HepG2 (cell line): ENCODE data around the gene CALD1. TPM values are rescaled to one million over a fixed set of nuclear protein-coding genes. Genes with fewer than 3 reads are reported as not detected.

Experiments used
- AFF4 ChIP-seq: sonication (generic); formaldehyde crosslinking; IDR thresholded peaks from 2 replicates; pipeline ENCODE4 v1.4.0; 2020; ENCODE audit warnings: missing genetic modification reagents
- ATRX ChIP-seq: sonication (generic); formaldehyde crosslinking; IDR thresholded peaks from 2 replicates; pipeline ENCODE4 v1.4.0; 2020; ENCODE audit warnings: missing genetic modification reagents, borderline replicate concordance
- CBFB ChIP-seq: sonication (generic); formaldehyde crosslinking; IDR thresholded peaks from 2 replicates; pipeline ENCODE4 v1.4.0; 2020; ENCODE audit warnings: missing genetic modification reagents
- FOXJ3 ChIP-seq: sonication (generic); formaldehyde crosslinking; IDR thresholded peaks from 2 replicates; pipeline ENCODE4 v1.4.0; 2020; ENCODE audit warnings: missing genetic modification reagents, mild to moderate bottlenecking, borderline replicate concordance
- KLF13 ChIP-seq: sonication (generic); formaldehyde crosslinking; IDR thresholded peaks from 2 replicates; pipeline ENCODE4 v1.4.0; 2020; ENCODE audit warnings: mild to moderate bottlenecking, missing genetic modification reagents
- NFE2 ChIP-seq: sonication (generic); formaldehyde crosslinking; IDR thresholded peaks from 2 replicates; pipeline ENCODE4 v1.4.0; 2020; ENCODE audit warnings: missing genetic modification reagents
- PLSCR1 ChIP-seq: sonication (generic); formaldehyde crosslinking; IDR thresholded peaks from 2 replicates; pipeline ENCODE4 v1.5.0; 2020; ENCODE audit warnings: missing genetic modification reagents, mild to moderate bottlenecking, borderline replicate concordance
- RNF2 ChIP-seq: fragments of 450-650 bp; conservative IDR thresholded peaks from 2 replicates; pipeline ENCODE4 v1.6.1; 2016; ENCODE audit warnings: low read depth
- STAT5B ChIP-seq: sonication (generic); formaldehyde crosslinking; IDR thresholded peaks from 2 replicates; pipeline ENCODE4 v1.4.0; 2020; ENCODE audit warnings: missing genetic modification reagents
- TRIM24 ChIP-seq: sonication (generic); formaldehyde crosslinking; IDR thresholded peaks from 2 replicates; pipeline ENCODE4 v1.8.0; 2022; ENCODE audit warnings: mild to moderate bottlenecking, missing genetic modification reagents
- YEATS2 ChIP-seq: sonication (generic); formaldehyde crosslinking; IDR thresholded peaks from 2 replicates; pipeline ENCODE4 v1.4.0; 2020; ENCODE audit warnings: missing genetic modification reagents, borderline replicate concordance
- ZFP91 ChIP-seq: sonication (generic); formaldehyde crosslinking; IDR thresholded peaks from 2 replicates; pipeline ENCODE4 v1.9.0; 2022; ENCODE audit warnings: missing genetic modification reagents, mild to moderate bottlenecking, borderline replicate concordance
- ZFY ChIP-seq: sonication (generic); formaldehyde crosslinking; IDR thresholded peaks from 2 replicates; pipeline ENCODE4 v1.4.0; 2020; ENCODE audit warnings: missing genetic modification reagents
- ZMAT3 ChIP-seq: sonication (generic); formaldehyde crosslinking; conservative IDR thresholded peaks from 2 replicates; pipeline ENCODE4 v1.7.0; 2021; ENCODE audit warnings: missing genetic modification reagents
- ZNF256 ChIP-seq: sonication (generic); formaldehyde crosslinking; conservative IDR thresholded peaks from 2 replicates; pipeline ENCODE4 v1.4.0; 2020; ENCODE audit warnings: missing genetic modification reagents
- ZNF263 ChIP-seq: sonication (generic); formaldehyde crosslinking; IDR thresholded peaks from 2 replicates; pipeline ENCODE4 v1.4.0; 2020; ENCODE audit warnings: missing genetic modification reagents
- ZNF512 ChIP-seq: sonication (generic); formaldehyde crosslinking; IDR thresholded peaks from 2 replicates; pipeline ENCODE4 v1.4.0; 2020; ENCODE audit warnings: mild to moderate bottlenecking, missing genetic modification reagents
- ZNF543 ChIP-seq: sonication (generic); formaldehyde crosslinking; IDR thresholded peaks from 2 replicates; pipeline ENCODE4 v1.4.0; 2020; ENCODE audit warnings: mild to moderate bottlenecking, missing genetic modification reagents
- ZNF547 ChIP-seq: sonication (generic); formaldehyde crosslinking; IDR thresholded peaks from 2 replicates; pipeline ENCODE4 v1.5.1; 2020; ENCODE audit warnings: mild to moderate bottlenecking, missing genetic modification reagents
- ZNF616 ChIP-seq: sonication (generic); formaldehyde crosslinking; IDR thresholded peaks from 2 replicates; pipeline ENCODE4 v1.5.0; 2020; ENCODE audit warnings: low read depth, mild to moderate bottlenecking, missing genetic modification reagents
- ZNF768 ChIP-seq: sonication (generic); formaldehyde crosslinking; IDR thresholded peaks from 2 replicates; pipeline ENCODE4 v1.4.0; 2020; ENCODE audit warnings: missing genetic modification reagents
- ZNF776 ChIP-seq: sonication (generic); formaldehyde crosslinking; IDR thresholded peaks from 2 replicates; pipeline ENCODE4 v1.4.0; 2020; ENCODE audit warnings: mild to moderate bottlenecking, missing genetic modification reagents
- polyA plus RNA-seq, 8 experiments: library from polyadenylated mRNA; depleted of rRNA in 3 of 8; stranded (reverse) in 7 of 8; unstranded in 1 of 8; fragments of >200 nt; fragmentation: Illumina TruSeq in 4 of 8; extraction: Trizol in 4 of 8; gene quantifications; 2 replicates each; pipeline versions ENCODE4 v1.2.1 to v1.2.3, GENCODE V29; 2011 to 2016; ENCODE audit warnings: low read depth in 4 of 8, missing spikeins in 1 of 8, mixed read lengths in 1 of 8; ENCODE audit not compliant: insufficient read depth in 1 of 8
- total RNA-seq, 5 experiments: library from RNA; depleted of rRNA; stranded (reverse); fragments of >200 nt; fragmentation: Illumina TruSeq; extraction: Trizol; gene quantifications; 2 replicates each; pipeline ENCODE4 v1.2.3, GENCODE V29; 2016; ENCODE audit warnings: low read depth in 1 of 5
- TF ChIP-seq, protein P1 (sequence below): sonication (generic); formaldehyde crosslinking; IDR thresholded peaks from 2 replicates; pipeline ENCODE4 v1.5.0; 2020; ENCODE audit warnings: missing genetic modification reagents

CALD1 gene
- total and polyA plus RNA-seq, 2 of the 13 experiments (the other 11 are each of a cell fraction or from before 2014, with no cell fraction given), result 53.0 to 112 TPM

DNA sequence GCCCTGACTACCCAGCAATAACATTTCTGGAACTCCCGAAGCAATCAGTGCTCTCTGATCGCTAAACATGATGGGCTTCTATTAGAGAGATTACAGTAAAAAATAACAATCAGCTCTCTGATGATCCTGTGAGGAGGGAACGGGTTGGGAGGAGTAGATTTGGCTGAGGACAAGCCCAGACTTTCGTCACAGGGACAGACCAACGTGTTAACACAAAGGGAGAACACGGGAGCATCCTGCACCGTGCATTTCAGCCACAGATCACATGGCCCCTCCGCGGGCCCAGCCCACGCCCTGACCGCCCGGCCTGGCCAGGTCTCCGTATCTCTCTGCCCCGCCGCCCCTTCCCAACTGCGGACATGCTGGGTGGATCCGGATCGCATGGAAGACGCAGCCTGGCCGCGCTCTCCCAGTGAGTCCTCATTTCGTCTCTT, 111.8 kb downstream of the CALD1 start (continued):
- peak; percentile 83; the same call in 1 of the 2 replicates for TF ChIP-seq ZFP91
- TF ChIP-seq FOXJ3 (CRISPR knock-in tag), result peak; percentile 15; the same call in 1 of the 2 replicates
- no peak for TF ChIP-seq ZNF543 (CRISPR knock-in tag)
- no peak for TF ChIP-seq ZNF547 (CRISPR knock-in tag)
- no peak for TF ChIP-seq ZNF776 (CRISPR knock-in tag)
- no peak for TF ChIP-seq RNF2
- TF ChIP-seq ZMAT3, result 0 out of 2 replicates have a peak, but pooled peaks have one; percentile 27
- TF ChIP-seq ZNF512 (CRISPR knock-in tag), result no peak
- no peak for TF ChIP-seq STAT5B
- TF ChIP-seq PLSCR1 (CRISPR knock-in tag), result no peak
- TF ChIP-seq, protein P1, sequence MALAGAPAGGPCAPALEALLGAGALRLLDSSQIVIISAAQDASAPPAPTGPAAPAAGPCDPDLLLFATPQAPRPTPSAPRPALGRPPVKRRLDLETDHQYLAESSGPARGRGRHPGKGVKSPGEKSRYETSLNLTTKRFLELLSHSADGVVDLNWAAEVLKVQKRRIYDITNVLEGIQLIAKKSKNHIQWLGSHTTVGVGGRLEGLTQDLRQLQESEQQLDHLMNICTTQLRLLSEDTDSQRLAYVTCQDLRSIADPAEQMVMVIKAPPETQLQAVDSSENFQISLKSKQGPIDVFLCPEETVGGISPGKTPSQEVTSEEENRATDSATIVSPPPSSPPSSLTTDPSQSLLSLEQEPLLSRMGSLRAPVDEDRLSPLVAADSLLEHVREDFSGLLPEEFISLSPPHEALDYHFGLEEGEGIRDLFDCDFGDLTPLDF, result no peak
- TF ChIP-seq ZNF616 (CRISPR knock-in tag), result no peak
- TF ChIP-seq NFE2, result no peak
- TF ChIP-seq ZNF263 (CRISPR knock-in tag), result peak; percentile 71
- 0 out of 2 replicates have a peak, but pooled peaks have one; percentile 21 for TF ChIP-seq YEATS2 (CRISPR knock-in tag)
- peak; percentile 68; the same call in 1 of the 2 replicates for TF ChIP-seq ZNF768 (CRISPR knock-in tag)
- TF ChIP-seq ATRX (CRISPR knock-in tag), result no peak
- no peak for TF ChIP-seq ZNF256 (CRISPR knock-in tag)
- no peak for TF ChIP-seq TRIM24 (CRISPR knock-in tag)
- TF ChIP-seq AFF4 (CRISPR knock-in tag), result no peak
- TF ChIP-seq ZFY (CRISPR knock-in tag), result peak; percentile 74
- TF ChIP-seq CBFB (CRISPR knock-in tag), result peak; percentile 65; the same call in 1 of the 2 replicates
- no peak for TF ChIP-seq KLF13 (CRISPR knock-in tag)
